GM18861 (cell line): ENCODE measurements around the gene ZNF18.
A peak's percentile ranks its signal among the peaks of the same experiment; 100 is the strongest.

Source experiments
- ATAC-seq: cut with Tn5 transposase; IDR thresholded peaks from one replicate; pipeline ENCODE4 v1.9.1; 2021; ENCODE audit not compliant: unreplicated experiment

Gene ZNF18, protein sequence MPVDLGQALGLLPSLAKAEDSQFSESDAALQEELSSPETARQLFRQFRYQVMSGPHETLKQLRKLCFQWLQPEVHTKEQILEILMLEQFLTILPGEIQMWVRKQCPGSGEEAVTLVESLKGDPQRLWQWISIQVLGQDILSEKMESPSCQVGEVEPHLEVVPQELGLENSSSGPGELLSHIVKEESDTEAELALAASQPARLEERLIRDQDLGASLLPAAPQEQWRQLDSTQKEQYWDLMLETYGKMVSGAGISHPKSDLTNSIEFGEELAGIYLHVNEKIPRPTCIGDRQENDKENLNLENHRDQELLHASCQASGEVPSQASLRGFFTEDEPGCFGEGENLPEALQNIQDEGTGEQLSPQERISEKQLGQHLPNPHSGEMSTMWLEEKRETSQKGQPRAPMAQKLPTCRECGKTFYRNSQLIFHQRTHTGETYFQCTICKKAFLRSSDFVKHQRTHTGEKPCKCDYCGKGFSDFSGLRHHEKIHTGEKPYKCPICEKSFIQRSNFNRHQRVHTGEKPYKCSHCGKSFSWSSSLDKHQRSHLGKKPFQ

DNA sequence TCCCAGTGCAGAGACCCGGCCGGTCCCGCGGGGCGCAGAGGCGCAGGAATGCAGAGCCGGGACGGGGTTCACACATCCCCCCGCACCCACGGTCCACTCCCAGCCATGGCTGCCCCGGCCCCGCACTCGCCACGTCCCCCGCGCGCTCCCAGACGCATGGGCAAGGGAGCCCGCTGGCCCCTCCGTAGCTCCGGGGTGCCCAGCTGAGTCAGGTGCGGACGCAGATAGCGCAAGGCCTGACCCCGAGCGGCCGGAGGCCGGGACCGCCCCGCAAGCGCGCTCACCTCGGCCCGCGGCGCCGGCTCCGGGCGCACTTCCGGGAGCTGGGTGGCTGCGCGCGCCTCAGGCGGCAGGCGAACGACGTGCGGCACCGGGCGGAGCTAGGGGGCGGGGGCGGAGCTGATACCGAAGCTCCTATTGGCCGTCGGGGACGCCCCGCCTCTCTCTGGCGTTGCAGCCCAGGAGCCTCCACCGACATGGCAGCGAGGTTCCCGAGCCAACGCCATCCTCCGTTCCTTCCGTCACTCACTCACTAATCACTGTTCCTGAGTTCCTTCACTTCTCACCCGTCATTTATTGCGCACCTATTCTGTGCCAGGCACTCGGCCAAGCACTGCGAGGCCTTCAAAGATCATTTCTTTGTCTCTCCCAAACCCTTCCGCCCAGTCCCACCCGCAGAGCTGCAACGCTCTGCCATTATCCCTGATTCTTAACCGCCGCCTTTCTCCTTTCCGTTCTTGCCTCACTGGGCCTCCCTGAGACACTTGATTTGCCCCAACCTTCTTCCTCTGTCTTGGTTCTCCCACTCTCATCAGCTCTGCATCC lies at the start of gene ZNF18:
Gene ZNF18, minus strand, starts transcription at position 329 of the 825 bp plus-strand sequence. CDS start 4,646 bp downstream, outside the sequence.
- peak; percentile 97 for ATAC-seq

DNA sequence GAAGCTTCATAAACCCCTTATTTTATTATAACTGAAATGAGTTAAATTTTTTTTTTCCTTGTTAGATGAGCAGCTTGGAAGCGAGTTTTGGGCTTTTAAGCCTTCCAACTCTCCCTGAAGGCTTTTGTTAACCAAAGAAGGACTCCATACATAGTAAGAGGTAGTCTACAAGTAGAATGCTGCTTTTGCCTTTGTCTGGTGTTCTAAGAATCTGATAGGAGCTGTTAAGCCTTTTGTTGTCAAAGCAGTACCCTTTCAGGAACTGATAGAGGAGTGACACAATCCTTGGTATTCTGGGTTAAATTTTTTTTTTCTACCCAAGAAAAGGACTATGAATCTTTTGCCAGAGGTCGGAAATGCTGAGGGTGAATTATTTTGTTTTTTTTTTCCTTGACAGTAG lies 49.5 kb upstream of the ZNF18 start:
- no peak for ATAC-seq

DNA sequence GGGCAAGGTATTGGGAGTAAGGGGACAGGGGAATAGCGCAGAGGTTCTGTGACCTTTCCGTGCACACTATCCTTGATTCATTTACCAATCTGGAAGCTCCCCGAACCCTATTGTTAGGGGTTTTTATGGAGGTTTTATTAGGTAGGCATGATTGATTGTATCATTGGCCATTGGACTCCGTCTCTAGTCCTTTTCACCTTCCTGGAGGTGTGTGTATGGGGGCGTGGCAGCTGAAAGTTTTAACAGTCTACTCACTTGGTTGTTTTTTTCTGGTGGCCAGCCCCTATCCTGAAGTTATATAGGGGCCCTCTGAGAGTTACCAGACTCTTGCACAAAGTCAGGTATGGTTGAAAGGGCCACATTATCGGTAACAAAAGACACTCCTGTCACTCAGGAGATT lies 46.4 kb upstream of the ZNF18 start:
- ATAC-seq: no peak

DNA sequence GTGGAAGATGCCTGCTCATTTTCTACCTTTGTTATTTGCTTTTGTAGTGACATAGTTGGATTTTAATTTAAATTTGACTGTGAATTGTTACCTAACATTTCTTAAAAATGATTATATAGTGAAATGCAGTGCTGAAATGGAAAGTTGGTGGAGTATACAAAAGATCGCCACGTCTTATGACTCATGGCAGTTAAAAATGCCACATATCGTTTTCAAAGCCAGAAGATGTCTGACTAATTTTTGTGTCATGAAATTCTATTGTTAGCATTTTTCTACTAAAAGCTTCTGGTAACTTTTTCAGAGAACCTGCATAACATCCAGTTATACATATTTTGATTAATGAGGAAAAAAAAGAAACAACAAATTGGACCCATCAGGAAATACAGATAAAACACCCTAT lies 44.0 kb upstream of the ZNF18 start:
- no peak for ATAC-seq

DNA sequence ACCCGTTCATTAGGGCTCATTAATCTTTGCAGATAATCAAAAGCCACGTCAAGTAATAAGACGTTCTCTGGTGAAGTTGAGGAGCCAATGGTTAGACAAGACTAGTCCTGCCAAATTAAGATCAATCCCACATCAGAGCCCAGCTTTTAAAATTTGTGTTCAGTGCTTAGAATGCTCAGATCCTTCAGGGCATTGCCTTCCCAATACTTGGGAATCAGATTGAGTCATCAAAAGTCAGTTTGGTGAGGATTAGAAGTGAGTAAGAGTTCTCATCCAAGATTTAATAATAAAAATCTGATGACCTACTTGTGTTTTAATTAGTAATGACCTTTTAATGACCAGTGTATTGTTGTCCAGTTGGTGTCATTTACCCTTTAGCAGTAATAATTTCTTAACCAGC lies 43.2 kb upstream of the ZNF18 start:
- no peak for ATAC-seq

DNA sequence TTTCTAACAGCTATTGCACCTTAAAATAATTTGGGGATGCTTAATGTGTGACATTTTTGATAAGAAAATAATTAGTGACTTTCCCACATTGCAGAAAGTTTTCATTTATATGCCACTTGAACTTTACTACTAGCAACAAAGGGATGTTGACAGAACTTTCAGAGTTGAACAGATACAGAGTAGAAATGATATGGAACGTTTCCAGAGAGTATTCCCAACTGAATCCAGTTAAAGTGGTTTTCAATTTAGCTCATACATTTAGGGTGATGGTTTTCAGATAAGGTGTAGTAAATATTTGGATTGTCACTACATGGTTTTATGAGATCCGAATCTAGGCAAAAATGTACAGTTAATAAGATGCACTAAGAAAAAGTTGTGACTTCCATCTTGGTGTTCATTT lies 40.7 kb upstream of the ZNF18 start:
- ATAC-seq: no peak

DNA sequence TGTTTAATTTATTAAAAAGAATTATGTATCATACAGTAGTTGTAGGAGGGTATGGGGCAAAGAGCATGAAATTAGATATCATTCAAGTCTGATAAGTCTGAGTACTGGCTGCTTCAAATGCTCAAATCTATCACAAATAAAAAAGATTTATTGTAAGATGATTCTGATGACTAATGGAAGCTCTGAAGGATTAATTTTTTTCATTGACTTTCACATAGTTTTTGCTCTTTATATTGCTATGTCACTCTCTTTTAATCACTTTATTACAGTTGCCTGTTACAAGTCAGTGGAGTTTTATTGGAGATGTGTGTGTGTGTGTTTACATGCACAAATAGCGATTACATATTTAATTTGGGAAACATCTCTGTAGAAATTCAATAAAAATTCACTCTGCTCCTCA lies 38.4 kb upstream of the ZNF18 start:
- ATAC-seq: no peak

DNA sequence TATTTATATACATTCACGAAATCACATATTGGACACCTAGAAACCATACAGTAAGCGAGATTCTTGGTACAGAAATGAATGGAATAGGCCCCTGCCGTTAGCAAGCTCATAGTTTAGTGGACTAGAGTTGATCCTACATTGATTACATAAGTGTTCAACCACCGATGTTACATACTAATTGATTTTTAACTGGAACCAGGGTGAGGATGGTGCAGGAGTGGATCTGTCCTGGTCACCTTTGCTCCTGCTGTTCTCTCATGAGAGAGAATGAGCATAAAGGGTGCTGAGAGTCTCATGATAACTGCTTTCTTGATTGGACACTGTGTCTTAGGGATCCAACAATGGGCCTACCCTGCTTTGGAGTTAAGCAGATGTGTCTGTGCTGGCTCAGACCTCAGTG lies 37.3 kb upstream of the ZNF18 start:
- no peak for ATAC-seq

DNA sequence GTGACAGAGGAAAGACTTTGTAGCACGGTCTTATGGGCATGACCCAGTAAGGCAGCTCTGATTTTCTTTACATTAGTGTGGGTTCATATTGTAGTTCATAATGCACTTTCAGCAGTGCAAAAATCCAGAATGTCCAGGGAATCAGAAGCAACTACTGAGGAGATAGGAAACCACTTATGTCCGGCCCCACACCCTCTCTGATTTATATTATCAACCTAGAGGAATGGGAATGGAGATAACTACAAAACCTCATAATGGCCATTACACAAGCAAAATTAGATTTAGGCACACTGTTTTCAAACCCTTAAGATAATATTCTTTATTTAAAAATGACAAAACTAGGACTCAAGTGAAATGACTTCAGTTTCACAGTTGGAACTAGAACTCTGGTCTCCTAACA lies 31.3 kb upstream of the ZNF18 start:
- no peak for ATAC-seq

DNA sequence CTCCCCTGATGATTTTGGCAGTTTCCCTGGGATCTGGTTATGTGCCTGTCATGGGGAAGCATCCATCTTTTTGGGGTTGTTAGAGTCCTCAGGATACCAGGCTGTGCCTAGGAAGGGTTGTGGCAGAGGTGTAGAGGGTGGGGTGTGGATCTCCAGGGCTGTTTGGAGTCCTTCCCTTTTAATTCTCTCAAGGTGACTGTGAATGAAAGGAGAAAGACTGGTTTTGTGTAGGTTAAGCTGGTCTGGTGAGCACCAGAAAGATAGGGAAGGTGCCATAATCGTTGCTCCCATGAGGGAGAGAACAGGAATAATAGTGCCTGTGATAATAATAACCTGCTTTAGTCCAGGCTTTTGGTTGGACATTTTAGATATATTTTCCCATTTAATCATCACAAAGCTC lies 30.4 kb upstream of the ZNF18 start:
- ATAC-seq: no peak

DNA sequence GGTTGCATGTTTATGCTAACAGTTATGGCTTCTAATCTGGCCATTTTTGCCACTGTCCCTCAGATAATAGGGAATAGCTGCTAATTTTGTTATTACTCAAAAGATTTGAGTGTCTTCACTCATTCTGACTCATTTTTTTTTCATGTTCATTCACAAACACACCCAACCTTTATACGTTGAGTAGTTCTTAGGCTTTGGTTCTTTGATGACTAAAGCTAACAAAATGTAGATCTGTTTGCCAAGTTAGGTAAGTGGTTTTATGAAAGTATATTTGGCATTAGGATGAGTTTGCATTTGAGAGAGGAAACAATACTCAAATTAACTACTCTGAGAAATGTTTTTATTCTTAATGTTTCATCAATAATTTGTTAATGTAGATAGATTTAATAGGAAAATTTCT lies 27.1 kb upstream of the ZNF18 start:
- no peak for ATAC-seq

DNA sequence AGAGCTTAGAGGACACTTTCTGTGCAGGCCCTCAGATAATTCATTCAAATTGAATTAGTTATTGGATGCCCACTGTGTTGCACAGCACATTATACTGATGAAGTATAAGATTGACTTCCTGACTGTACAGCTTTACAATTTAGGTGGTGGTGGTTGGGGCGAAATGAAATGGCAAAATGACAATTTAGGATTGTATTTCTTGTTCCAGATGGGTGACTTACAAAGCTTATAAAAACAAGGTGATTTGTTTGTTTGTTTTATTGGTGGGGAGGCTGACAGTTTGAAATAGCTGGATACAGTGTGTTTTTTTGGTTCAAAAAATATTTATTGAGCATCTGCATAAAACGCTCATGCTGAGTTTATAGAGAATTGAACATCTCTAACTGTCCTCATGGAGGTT lies 25.0 kb upstream of the ZNF18 start:
- no peak for ATAC-seq

DNA sequence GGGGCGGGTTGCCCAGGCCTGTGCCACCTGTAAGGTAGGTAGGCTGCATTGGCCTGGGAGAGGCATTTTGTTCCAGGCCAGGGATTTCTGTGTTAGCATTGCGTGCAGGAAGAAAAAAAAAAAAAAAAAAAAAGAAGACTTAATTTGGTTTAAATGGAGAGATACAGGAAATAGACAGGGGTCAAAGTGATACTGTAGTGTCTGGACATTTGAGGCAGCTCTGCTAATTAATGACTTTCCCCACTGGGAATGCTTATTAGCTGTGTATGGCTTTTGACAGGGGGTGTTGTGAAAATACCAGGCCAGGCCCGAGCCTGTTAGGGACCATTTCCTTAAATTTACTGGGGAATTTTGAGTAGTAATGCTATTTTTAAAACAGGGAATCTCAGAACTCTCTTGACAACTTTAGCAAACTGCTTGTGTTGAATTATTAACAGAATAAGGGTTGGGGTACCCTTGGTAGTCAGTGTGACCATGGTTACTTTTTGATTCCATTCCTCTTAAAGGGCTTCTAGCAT lies 24.4 kb upstream of the ZNF18 start:
- ATAC-seq: no peak

DNA sequence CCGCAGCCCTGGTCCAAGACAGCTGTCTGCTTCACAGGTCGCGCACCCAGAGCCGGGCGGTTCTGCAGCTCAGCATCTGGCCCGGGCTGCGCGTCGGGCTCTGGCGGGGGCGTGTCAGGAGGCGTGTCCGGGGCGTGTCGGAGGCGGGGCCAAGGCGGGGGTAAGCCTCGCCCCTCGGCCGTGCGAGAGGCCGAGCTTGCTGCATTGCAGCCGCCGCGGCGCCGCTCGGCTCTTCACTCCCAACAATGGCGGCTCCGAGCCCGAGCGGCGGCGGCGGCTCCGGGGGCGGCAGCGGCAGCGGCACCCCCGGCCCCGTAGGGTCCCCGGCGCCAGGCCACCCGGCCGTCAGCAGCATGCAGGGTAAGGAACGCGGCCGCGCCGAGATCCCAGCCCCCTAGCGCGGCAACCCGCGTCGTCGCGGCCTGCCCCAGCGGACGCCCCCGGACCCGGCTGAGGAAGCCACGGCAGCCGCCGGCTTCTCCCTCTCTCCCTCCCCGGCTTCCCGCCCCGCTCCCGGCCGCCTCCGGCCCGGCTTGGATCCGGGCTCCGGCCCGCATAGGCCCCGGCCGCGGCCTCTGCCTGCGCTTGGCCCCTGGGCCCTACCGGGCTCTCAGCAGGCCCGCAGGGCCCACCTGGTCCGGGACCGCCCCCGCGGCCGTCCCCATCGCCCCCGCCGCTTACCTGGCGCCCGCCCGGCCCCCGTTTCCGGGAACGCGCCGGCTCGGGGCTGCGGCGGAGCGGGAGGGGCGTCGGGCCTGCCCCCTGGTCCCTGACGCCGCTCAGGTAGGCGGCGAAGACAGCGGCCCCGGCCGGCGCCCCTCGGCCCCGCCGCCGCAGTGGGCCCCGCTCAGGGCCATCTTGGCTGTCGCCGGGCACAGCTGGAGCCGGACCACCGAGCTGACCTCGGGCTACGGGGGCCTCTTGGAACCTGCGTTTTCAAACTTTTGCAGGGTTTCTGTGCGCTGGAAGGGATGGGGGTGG lies 23.7 kb upstream of the ZNF18 start, which contains the start of gene MAP2K4:
Gene MAP2K4, plus strand, starts transcription at position 236 of the 981 bp plus-strand sequence. Its CDS starts 10 bp downstream, at position 246.
- peak; percentile 86 for ATAC-seq

DNA sequence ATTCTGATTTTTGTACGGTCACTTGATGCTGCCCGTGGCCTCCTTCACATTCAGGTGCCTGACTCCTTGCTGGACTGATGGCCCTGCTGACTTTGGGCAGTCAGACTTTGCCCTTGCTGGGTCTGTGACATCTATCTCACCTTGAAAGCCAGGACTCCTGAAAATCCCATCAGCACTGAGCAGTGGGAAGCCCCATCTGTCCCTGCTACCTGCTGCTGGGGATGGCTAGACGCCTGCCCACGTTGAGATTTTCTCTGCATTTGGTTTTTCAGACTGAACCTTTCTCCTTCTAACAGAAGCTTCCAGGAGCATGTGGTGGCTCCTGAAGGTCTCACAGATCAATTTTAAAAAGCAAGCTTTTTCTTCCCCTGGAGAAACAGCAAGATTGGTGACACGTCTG lies 10.2 kb upstream of the ZNF18 start:
- ATAC-seq: no peak

DNA sequence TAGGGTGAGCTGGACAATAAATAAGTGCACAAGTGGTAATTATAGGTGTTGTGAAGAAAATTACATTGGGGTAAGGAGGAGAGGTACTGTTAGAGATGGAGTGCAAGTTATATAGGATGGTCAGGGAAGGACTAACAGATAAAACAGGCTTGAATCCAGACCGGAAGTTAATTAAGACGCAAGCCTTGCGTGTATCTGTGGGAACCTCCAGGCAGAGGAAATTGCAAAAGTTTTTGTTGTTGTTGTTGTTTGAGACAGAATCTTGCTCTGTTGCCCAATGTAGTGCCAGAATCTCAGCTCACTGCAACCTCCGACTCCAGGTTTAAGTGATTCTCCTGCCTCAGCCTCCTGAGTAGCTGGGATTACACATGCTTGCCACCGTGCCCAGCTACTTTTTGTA lies 2.4 kb upstream of the ZNF18 start:
- no peak for ATAC-seq

DNA sequence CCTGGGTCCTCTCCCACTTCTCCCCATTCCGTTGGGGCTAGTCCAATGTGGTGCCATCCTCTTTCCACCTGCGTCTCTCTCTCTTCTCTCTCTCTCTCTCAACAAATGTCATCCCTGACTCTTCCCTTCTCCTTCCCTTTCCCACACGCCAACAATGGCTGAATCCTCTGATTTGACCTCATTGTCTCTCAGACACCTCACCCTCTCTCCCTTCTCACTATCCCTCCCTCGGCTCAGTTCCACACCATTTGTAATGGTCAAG lies 628 bp upstream of the ZNF18 start:
- no peak for ATAC-seq

DNA sequence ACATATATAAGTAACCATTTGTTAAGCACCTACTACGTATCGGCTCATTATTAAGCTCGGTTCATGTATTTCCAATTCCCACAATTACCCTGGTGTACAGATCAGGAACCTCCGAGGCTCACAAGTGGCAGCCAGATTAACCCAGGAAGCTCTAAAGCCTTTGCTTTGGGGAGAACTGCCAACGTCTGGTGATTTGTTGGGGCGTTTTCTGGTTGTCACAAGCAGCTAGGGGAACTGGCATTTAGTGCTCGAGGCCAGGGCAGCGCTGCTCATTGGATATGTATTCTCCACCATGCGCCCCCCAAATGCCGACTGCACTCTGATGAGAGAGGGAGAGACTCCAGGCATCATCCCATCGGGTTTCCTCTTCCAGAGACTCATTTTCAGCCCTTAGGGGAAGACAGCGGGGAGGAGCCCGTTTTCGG lies 541 bp downstream of the ZNF18 start:
- ATAC-seq: peak; percentile 20

DNA sequence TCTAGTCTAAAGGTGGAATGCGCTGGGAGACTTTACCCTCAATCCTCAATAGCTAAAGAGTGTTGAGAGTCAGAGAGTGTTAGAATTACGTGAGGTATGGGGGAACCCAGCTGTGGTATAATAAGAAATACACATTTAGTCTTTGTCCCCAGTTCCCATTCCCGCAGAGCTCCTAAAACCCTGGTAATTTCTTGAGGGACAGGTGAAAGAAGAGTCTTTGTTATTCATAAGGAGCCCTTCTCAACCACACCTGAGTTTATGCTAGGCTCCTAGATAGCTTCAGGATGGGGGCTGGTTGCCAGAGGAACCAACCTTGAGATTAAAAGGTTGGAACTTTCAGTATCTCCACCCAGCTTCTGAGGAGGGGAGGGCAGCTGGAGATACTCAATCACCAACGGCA lies 5.8 kb downstream of the ZNF18 start:
- ATAC-seq: no peak

DNA sequence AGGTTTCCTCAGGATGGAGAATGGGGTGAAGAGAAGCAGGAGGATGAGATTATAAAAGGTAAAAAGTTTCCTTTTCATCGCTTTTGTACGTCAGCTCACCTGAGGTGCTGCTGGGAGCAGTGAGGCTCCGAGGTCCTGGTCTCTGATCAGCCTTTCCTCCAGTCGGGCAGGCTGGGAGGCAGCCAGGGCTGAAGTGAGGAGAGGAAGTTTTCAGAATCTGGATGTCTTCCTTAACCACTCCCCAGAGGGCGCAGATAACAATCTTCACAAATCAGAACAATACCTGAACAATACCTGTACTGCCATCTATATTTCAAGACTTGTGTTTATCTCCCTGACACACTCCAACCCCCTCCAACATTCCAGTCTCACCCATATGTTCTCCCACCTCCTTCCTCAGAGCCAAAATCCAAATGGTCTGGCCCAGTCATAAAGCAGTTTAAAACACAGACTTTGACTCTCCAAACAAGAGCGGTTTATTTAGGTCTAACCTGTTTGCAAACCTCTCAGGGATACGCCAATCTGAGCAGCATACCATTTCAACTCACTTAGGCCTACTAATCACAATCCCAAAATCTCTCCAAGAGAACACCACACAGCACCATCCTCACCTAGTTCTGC lies 6.8 kb downstream of the ZNF18 start:
- no peak for ATAC-seq
